IMR-90 (cell line): Measurements from ENCODE around the gene ATP8B4. TPM values are rescaled to one million over a fixed set of nuclear protein-coding genes. Genes with fewer than 3 reads are reported as not detected.
"Not testable (repeated sequence)": the region's sequence is repeated elsewhere in the genome, so short reads cannot be mapped to it uniquely, and the experiment has no call there.

Experiments
- ATAC-seq: fragments of 200-7000 bp; cut with Tn5 transposase; 2 replicates; pipeline ENCODE4 v1.9.1; 2020; ENCODE audit warnings: low read depth, mild to moderate bottlenecking, moderate library complexity
- BruUV-seq: library from RNA; stranded (reverse); fragments of 400-500 nt; replicated peaks from 2 replicates; lab custom pipeline; 2021; lab: Mats Ljungman, UMichigan
- CTCF ChIA-PET: fragments of 300-600 bp; formaldehyde crosslinking; extraction: SDS; loops from one replicate; lab custom pipeline; 2021; ENCODE audit warnings: antibody characterized with exemption; lab: Yijun Ruan, JAX
- POLR2A ChIA-PET: fragments of 300-600 bp; sonication (Branson Sonifier 250); formaldehyde crosslinking; loops from one replicate; lab custom pipeline; 2022; ENCODE audit warnings: antibody characterized with exemption; ENCODE audit not compliant: unreplicated experiment; lab: Charles Lee
- DNase-seq: peaks from one replicate; pipeline ENCODE4 v3.0.0; 2013
- H2AFZ ChIP-seq: replicated peaks from 2 replicates; pipeline ENCODE3; 2013; ENCODE audit warnings: low read length, mild to moderate bottlenecking; ENCODE audit not compliant: poor library complexity
- H2AK5ac ChIP-seq: 2 replicates; pipeline ENCODE4 v1.6.1; 2013; ENCODE audit warnings: low read depth, low read length, inconsistent platforms
- H2AK9ac ChIP-seq: replicated peaks from 2 replicates; pipeline ENCODE3; 2013; ENCODE audit warnings: mild to moderate bottlenecking, low read depth, low read length, moderate library complexity; ENCODE audit not compliant: poor library complexity
- H2BK120ac ChIP-seq: 2 replicates; pipeline ENCODE4 v1.6.1; 2013; ENCODE audit warnings: low read depth, low read length, inconsistent platforms
- H2BK15ac ChIP-seq: 3 replicates; pipeline ENCODE4 v1.6.1; 2013; ENCODE audit warnings: low read depth, low read length, inconsistent platforms
- H2BK20ac ChIP-seq: 2 replicates; pipeline ENCODE4 v1.6.1; 2013; ENCODE audit warnings: low read depth, mild to moderate bottlenecking, inconsistent platforms, low read length, moderate library complexity
- H2BK5ac ChIP-seq: 2 replicates; pipeline ENCODE4 v1.6.1; 2013; ENCODE audit warnings: mild to moderate bottlenecking, low read depth, low read length, inconsistent platforms; ENCODE audit not compliant: poor library complexity, severe bottlenecking
- H3K14ac ChIP-seq: replicated peaks from 2 replicates; pipeline ENCODE4 v1.6.1; 2013; ENCODE audit warnings: low read depth, low read length, inconsistent platforms
- H3K18ac ChIP-seq: 2 replicates; pipeline ENCODE4 v1.6.1; 2013; ENCODE audit warnings: low read depth, low read length, control low read depth
- H3K23ac ChIP-seq: 2 replicates; pipeline ENCODE4 v1.6.1; 2013; ENCODE audit warnings: low read depth, low read length, inconsistent platforms
- H3K27ac ChIP-seq: 2 replicates; pipeline ENCODE4 v1.5.1; 2013; ENCODE audit warnings: mild to moderate bottlenecking, control low read depth, low read length; ENCODE audit not compliant: insufficient read depth
- H3K27me3 ChIP-seq: 2 replicates; pipeline ENCODE4 v1.6.1; 2013; ENCODE audit warnings: low read length; ENCODE audit not compliant: control insufficient read depth, insufficient read depth
- H3K36me3 ChIP-seq: 2 replicates; pipeline ENCODE4 v1.6.1; 2013; ENCODE audit warnings: low read length, mixed read lengths; ENCODE audit not compliant: control insufficient read depth, insufficient read depth
- H3K4ac ChIP-seq: 2 replicates; pipeline ENCODE4 v1.6.1; 2013; ENCODE audit warnings: low read depth, low read length, inconsistent platforms
- H3K4me1 ChIP-seq: 2 replicates; pipeline ENCODE4 v1.6.1; 2013; ENCODE audit warnings: low read length, mixed read lengths; ENCODE audit not compliant: control insufficient read depth, insufficient read depth
- H3K4me2 ChIP-seq: 2 replicates; pipeline ENCODE4 v1.6.1; 2013; ENCODE audit warnings: low read depth, mild to moderate bottlenecking, control low read depth, low read length, moderate library complexity
- H3K4me3 ChIP-seq: 2 replicates; pipeline ENCODE4 v1.5.1; 2013; ENCODE audit warnings: low read depth, mild to moderate bottlenecking, control low read depth, low read length, moderate library complexity; ENCODE audit not compliant: insufficient read depth
- H3K56ac ChIP-seq: 2 replicates; pipeline ENCODE4 v1.6.1; 2013; ENCODE audit warnings: low read length, inconsistent platforms; ENCODE audit not compliant: insufficient read depth; ENCODE audit errors: extremely low read depth
- H3K79me1 ChIP-seq, 2 experiments: 2 replicates each; pipeline ENCODE4 v1.6.1; 2013; ENCODE audit warnings: low read length in 2 of 2, inconsistent platforms in 1 of 2, low read depth in 1 of 2
- H3K9ac ChIP-seq: 2 replicates; pipeline ENCODE4 v1.6.1; 2013; ENCODE audit warnings: low read depth, low read length, control low read depth
- H3K9me1 ChIP-seq: 2 replicates; pipeline ENCODE4 v1.6.1; 2013; ENCODE audit warnings: low read length, inconsistent platforms; ENCODE audit not compliant: insufficient read depth
- H3K9me3 ChIP-seq: 2 replicates; pipeline ENCODE4 v1.6.1; 2013; ENCODE audit warnings: low read length; ENCODE audit not compliant: control insufficient read depth, insufficient read depth
- H4K20me1 ChIP-seq: 2 replicates; pipeline ENCODE4 v1.6.1; 2013; ENCODE audit warnings: low read length, inconsistent platforms; ENCODE audit not compliant: insufficient read depth
- H4K5ac ChIP-seq: 2 replicates; pipeline ENCODE4 v1.6.1; 2013; ENCODE audit warnings: mild to moderate bottlenecking, low read depth, low read length, control low read depth
- H4K8ac ChIP-seq, 2 experiments: 2 replicates each; pipeline ENCODE4 v1.6.1; 2013; ENCODE audit warnings: low read depth in 2 of 2, low read length in 2 of 2, control low read depth in 1 of 2, inconsistent platforms in 1 of 2
- H4K91ac ChIP-seq: 2 replicates; pipeline ENCODE4 v1.6.1; 2013; ENCODE audit warnings: low read depth, low read length, inconsistent platforms; ENCODE audit not compliant: insufficient read depth
- CEBPB ChIP-seq: IDR thresholded peaks from 2 replicates; pipeline ENCODE4 v1.6.1; 2012; ENCODE audit warnings: low read depth, low read length, improper control_type of control experiment
- FOS ChIP-seq: fragments of 150-350 bp; IDR thresholded peaks from 2 replicates; pipeline ENCODE4 v1.6.1; 2016; ENCODE audit warnings: low read depth, low read length
- WGBS, 2 experiments: methylation state at CpG; one replicate each; pipeline versions ENCODE4 v1.1.5 to v1.1.7; 2013; ENCODE audit warnings: missing lambda C conversion rate in 2 of 2; ENCODE audit not compliant: insufficient read length in 1 of 2; ENCODE audit errors: extremely low coverage in 2 of 2; 5-methylcytosine and 5-hydroxymethylcytosine counted together
- dilution Hi-C: fragments of 300-500 bp; cut with HindIII; formaldehyde crosslinking; loops from one replicate; pipeline ENCODE4 v1.14.3; 2018; ENCODE audit warnings: low sequenced_read_pairs; ENCODE audit not compliant: unreplicated experiment
- in situ Hi-C: fragments of 300-500 bp; cut with MboI; formaldehyde crosslinking; loops from 3 replicates; pipeline ENCODE4 v1.14.3; 2019; ENCODE audit warnings: low sequenced_read_pairs, inconsistent platforms, mixed read lengths
- intact Hi-C: fragments of 100-400 bp; cut with micrococcal nuclease; formaldehyde crosslinking; loops from 2 replicates; pipeline ENCODE4 v1.10.0; 2022
- polyA plus RNA-seq, 3 experiments: library from polyadenylated mRNA; depleted of rRNA; stranded (reverse); fragments of >200 nt; gene quantifications; 2 replicates each; pipeline ENCODE4 v1.2.3, GENCODE V29; 2012; ENCODE audit warnings: low replicate concordance in 1 of 3
- total RNA-seq: library from RNA; depleted of rRNA; stranded (reverse); fragments of >200 nt; gene quantifications from 2 replicates; pipeline ENCODE4 v1.2.3, GENCODE V29; 2012

ATP8B4 gene
- total and polyA plus RNA-seq, 2 of the 4 experiments (the other 2 are of a cell fraction): 0.12 to 0.54 TPM

DNA sequence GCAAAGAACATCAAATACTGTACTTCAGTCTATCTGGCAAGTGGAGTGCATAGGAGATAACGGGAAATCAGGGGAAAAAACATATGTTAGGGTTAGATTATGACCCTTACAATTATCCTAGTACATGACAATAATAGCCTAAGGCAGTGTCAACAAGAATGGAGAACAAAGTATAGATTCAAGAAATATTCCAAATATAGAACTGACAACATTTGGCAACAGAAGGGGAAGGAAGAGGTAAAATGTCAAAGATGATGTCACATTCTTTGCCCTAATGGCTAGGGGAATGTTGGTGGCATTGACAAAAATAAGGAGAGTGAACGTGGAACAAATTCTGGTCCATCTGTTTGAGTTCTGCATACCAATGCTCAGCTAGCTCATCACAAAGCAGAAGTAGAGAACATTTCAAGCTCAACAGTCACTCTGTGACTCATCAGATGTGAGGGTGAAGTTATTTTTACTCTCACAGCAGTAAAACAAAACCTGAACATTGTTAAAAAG is 15.5 kb upstream of the ATP8B4 start (continued):
- peak; percentile 4; the same call in 1 of the 2 replicates for TF ChIP-seq CEBPB
- TF ChIP-seq FOS: peak; percentile 84

DNA sequence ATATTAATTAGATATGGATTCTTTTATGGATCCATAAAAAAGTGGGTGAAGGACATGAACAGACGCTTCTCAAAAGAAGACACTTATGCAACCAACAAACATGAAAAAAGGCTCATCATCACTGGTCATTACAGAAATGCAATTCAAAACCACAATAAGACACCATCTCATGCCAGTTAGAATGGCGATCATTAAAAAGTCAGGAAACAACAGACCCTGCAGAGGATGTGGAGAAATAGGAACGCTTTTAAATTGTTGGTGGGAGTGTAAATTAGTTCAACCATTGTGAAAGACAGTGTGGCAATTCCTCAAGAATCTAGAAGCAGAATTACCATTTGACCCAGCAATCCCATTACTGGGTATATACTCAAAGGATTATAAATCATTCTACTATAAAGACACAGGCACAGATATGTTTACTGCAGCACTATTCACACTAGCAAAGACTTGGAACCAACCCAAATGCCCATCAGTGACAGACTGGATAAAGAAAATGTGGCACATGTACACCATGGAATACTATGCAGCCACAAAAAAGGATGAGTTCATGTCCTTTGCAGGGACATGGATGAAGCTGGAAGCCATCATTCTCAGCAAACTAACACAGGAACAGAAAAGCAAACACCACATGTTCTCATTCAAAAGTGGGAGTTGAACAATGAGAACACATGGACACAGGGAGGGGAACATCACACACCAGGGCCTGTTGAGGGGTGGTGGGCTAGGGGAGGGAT is 13.4 kb upstream of the ATP8B4 start:
- H3K9me3 ChIP-seq, H3K79me1 ChIP-seq, DNase-seq, H4K91ac ChIP-seq, H3K9me1 ChIP-seq, POLR2A ChIA-PET, intact Hi-C loops, H3K14ac ChIP-seq, H2BK15ac ChIP-seq, H2AK9ac ChIP-seq, H3K56ac ChIP-seq, H3K27me3 ChIP-seq, H3K36me3 ChIP-seq, H4K8ac ChIP-seq, H4K5ac ChIP-seq, H2AFZ ChIP-seq, H2AK5ac ChIP-seq, H2BK20ac ChIP-seq, H3K4me3 ChIP-seq, ATAC-seq, BruUV-seq, H4K20me1 ChIP-seq, H2BK120ac ChIP-seq, H3K18ac ChIP-seq, H2BK5ac ChIP-seq, H3K23ac ChIP-seq, H3K27ac ChIP-seq, CTCF ChIA-PET, dilution Hi-C loops, H3K4ac ChIP-seq, H3K4me2 ChIP-seq, H3K9ac ChIP-seq: not testable (repeated sequence)
- peaks cover 20% of the 10 kb centered on the region for H3K4me1 ChIP-seq
- no CpG with 5 or more reads among the region's 3 CpGs for WGBS, 2 experiments
- in situ Hi-C loops: loop anchor here (25.0 kb wide), 1 partner anchor 1420 kb away; no protein-coding TSS in a partner anchor
